ENCODE measurements around the gene WNK1. TPM values are rescaled to one million over a fixed set of nuclear protein-coding genes. Genes with fewer than 3 reads are reported as not detected.
"Not testable (repeated sequence)": the region's sequence is repeated elsewhere in the genome, so short reads cannot be mapped to it uniquely, and the experiment has no call there.

Gene WNK1
- total RNA-seq, 1 donor from 2014 or later: 71.5 TPM

GRCh38 chr12:810671-811415 is 58.5 kb downstream of the WNK1 start:
- H3K27ac ChIP-seq (ENCODE audit: low read depth, low read length): no peak overlapping the region
- no peak overlapping the region for H3K4me3 ChIP-seq (ENCODE audit: low read length in 3 of 3)
- peaks cover 0 to 6% (median 0%) of the 10 kb centered on the region in 3 donors for H3K36me3 ChIP-seq (ENCODE audit: control insufficient read depth in 3 of 3, insufficient read depth in 3 of 3, low read length in 3 of 3)
- peaks cover 8 to 16% (median 11%) of the 10 kb centered on the region in 3 donors for H3K4me1 ChIP-seq (ENCODE audit: control insufficient read depth in 3 of 3, insufficient read depth in 3 of 3, low read length in 3 of 3)
- H3K9ac ChIP-seq (ENCODE audit: low read depth in 1 of 3, low read length in 3 of 3): no peak overlapping the region
- H3K27me3 ChIP-seq (ENCODE audit: control insufficient read depth in 3 of 3, insufficient read depth in 3 of 3, low read length in 3 of 3): no peaks in the 10 kb centered on the region
- H3K9me3 ChIP-seq (ENCODE audit: control insufficient read depth in 3 of 3, low read length in 3 of 3): no peaks in the 10 kb centered on the region

DNA sequence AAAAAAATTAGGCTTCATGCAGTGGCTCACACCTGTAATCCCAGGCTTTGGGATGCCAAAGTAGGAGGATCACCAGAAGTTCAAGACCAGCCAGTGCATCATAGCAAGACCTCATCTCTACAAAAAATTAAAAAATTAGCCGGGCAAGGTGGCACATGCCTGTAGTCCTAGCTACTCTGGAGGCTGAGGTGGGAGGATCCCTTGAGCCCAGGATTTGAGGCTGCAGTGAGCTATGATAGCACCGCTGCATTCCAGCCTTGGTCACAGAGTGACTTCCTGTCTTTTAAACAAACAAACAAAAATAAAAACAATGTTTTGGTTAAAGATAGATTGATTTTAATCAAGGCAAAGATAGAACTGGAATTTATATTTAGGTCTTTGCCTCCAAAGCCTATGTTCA is 60.6 kb downstream of the WNK1 start:
- no peak overlapping the region for H3K4me3 ChIP-seq (ENCODE audit: low read length in 3 of 3)
- H3K9ac ChIP-seq (ENCODE audit: low read depth in 1 of 3, low read length in 3 of 3): no peak overlapping the region
- no peaks in the 10 kb centered on the region for H3K9me3 ChIP-seq (ENCODE audit: control insufficient read depth in 3 of 3, low read length in 3 of 3)
- peaks cover 0 to 6% (median 0%) of the 10 kb centered on the region in 3 donors for H3K36me3 ChIP-seq (ENCODE audit: control insufficient read depth in 3 of 3, insufficient read depth in 3 of 3, low read length in 3 of 3)
- H3K4me1 ChIP-seq (ENCODE audit: control insufficient read depth in 3 of 3, insufficient read depth in 3 of 3, low read length in 3 of 3): peaks cover 7 to 11% (median 8%) of the 10 kb centered on the region in 3 donors
- no peaks in the 10 kb centered on the region for H3K27me3 ChIP-seq (ENCODE audit: control insufficient read depth in 3 of 3, insufficient read depth in 3 of 3, low read length in 3 of 3)
- H3K27ac ChIP-seq (ENCODE audit: low read depth, low read length): no peak overlapping the region

DNA sequence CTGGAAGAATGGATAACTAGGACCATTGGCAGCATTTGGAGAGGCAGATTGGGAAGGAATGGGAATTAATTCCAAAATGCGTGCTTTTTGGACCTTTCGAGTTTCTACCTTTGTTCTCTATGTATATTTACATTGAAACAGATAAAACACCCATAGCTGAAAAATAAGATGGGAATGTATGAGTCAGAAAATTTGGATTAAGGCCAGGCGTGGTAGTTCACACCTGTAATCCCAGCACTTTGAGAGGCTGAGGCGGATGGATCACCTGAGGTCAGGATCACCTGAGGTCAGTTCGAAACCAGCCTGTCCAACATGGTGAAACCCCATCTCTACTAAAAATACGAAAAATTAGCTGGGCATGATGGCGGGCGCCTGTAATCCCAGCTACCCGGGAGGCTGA is 65.1 kb downstream of the WNK1 start:
- not testable (repeated sequence) for H3K4me3 ChIP-seq (ENCODE audit: low read length in 3 of 3); H3K36me3 ChIP-seq (ENCODE audit: control insufficient read depth in 3 of 3, insufficient read depth in 3 of 3, low read length in 3 of 3); H3K4me1 ChIP-seq (ENCODE audit: control insufficient read depth in 3 of 3, insufficient read depth in 3 of 3, low read length in 3 of 3); H3K9ac ChIP-seq (ENCODE audit: low read depth in 1 of 3, low read length in 3 of 3); H3K9me3 ChIP-seq (ENCODE audit: control insufficient read depth in 3 of 3, low read length in 3 of 3); H3K27me3 ChIP-seq (ENCODE audit: control insufficient read depth in 3 of 3, insufficient read depth in 3 of 3, low read length in 3 of 3); H3K27ac ChIP-seq (ENCODE audit: low read depth, low read length)

- Histone ChIP-seq H3K36me3 (ENCODE audit: control insufficient read depth in 3 of 3, insufficient read depth in 3 of 3, low read length in 3 of 3) (peaks cover 0 to 6% (median 0%) of the 10 kb centered on the region in 3 donors), H3K4me3 (ENCODE audit: low read length in 3 of 3) (no peak overlapping the region), H3K9me3 (ENCODE audit: control insufficient read depth in 3 of 3, low read length in 3 of 3) (no peaks in the 10 kb centered on the region), H3K9ac (ENCODE audit: low read depth in 1 of 3, low read length in 3 of 3) (no peak overlapping the region), H3K4me1 (ENCODE audit: control insufficient read depth in 3 of 3, insufficient read depth in 3 of 3, low read length in 3 of 3) (peaks cover 0 to 8% (median 8%) of the 10 kb centered on the region in 3 donors), H3K27ac (ENCODE audit: low read depth, low read length) (no peak overlapping the region), H3K27me3 (ENCODE audit: control insufficient read depth in 3 of 3, insufficient read depth in 3 of 3, low read length in 3 of 3) (no peaks in the 10 kb centered on the region)
Observed at GRCh38 chr12:817941-818600, 65.7 kb downstream of the WNK1 start.

DNA sequence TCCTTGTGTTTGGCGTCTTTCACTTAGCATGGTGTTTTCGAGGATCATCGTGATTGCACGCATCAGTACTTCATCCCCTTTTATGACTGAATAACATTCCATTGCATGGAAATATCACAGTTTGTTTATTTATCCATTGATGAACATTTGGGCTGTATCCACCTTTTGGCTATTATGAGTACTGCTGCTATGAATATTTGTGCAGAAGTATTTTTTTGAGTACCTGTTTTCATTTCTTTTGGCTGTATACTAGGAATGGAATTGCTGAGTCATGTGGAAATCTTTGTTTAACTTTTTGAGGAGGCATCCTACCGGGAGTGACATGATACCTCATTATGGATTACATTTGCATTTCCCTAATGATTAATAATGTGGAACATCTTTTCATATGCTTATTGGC is 66.4 kb downstream of the WNK1 start:
- Histone ChIP-seq H3K36me3 (ENCODE audit: control insufficient read depth in 3 of 3, insufficient read depth in 3 of 3, low read length in 3 of 3) (peaks cover 0 to 6% (median 0%) of the 10 kb centered on the region in 3 donors), H3K9ac (ENCODE audit: low read depth in 1 of 3, low read length in 3 of 3) (no peak overlapping the region), H3K4me1 (ENCODE audit: control insufficient read depth in 3 of 3, insufficient read depth in 3 of 3, low read length in 3 of 3) (peaks cover 0 to 8% (median 8%) of the 10 kb centered on the region in 3 donors), H3K27me3 (ENCODE audit: control insufficient read depth in 3 of 3, insufficient read depth in 3 of 3, low read length in 3 of 3) (no peaks in the 10 kb centered on the region), H3K27ac (ENCODE audit: low read depth, low read length) (no peak overlapping the region), H3K9me3 (ENCODE audit: control insufficient read depth in 3 of 3, low read length in 3 of 3) (no peaks in the 10 kb centered on the region), H3K4me3 (ENCODE audit: low read length in 3 of 3) (no peak overlapping the region)

GRCh38 chr12:820336-820735 is 68.0 kb downstream of the WNK1 start:
- Histone ChIP-seq H3K36me3 (ENCODE audit: control insufficient read depth in 3 of 3, insufficient read depth in 3 of 3, low read length in 3 of 3) (no peaks in the 10 kb centered on the region), H3K27ac (ENCODE audit: low read depth, low read length) (no peak overlapping the region), H3K9me3 (ENCODE audit: control insufficient read depth in 3 of 3, low read length in 3 of 3) (no peaks in the 10 kb centered on the region), H3K9ac (ENCODE audit: low read depth in 1 of 3, low read length in 3 of 3) (no peak overlapping the region), H3K4me1 (ENCODE audit: control insufficient read depth in 3 of 3, insufficient read depth in 3 of 3, low read length in 3 of 3) (peaks cover 0 to 8% (median 8%) of the 10 kb centered on the region in 3 donors), H3K4me3 (ENCODE audit: low read length in 3 of 3) (no peak overlapping the region), H3K27me3 (ENCODE audit: control insufficient read depth in 3 of 3, insufficient read depth in 3 of 3, low read length in 3 of 3) (no peaks in the 10 kb centered on the region)

DNA sequence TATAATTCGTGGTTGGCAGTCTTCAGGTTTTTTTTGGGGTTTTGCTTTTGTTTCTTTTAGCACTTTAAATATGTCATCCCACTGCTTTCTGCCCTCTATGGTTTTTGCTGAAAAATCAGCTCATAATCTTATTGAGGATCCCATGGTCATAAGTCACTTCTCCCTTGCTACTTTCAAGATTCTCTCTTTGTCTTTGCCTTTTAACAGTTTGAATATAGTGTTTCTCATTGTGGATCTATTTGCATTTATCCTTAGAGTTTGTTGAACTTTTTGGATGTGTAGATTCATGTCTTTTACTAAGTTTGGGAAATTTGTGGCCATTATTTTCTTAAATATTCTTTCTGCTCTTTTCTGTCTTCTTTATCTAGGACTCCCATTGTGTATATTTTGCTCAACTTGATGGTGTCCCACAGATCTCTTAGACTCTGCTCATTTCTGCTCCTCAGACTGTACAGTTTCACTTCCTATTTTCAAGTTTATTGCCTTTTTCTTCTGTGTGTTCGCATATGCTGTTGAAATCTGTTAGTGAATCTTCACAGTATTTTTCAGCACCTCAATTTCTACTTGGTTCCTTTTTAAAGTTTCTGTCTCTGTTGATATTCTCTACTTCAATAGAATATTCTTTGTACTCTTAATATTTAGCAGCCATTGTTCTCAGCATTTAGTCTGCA is 70.8 kb downstream of the WNK1 start:
- Histone ChIP-seq H3K4me1 (ENCODE audit: control insufficient read depth in 3 of 3, insufficient read depth in 3 of 3, low read length in 3 of 3) (peaks cover 5 to 12% (median 5%) of the 10 kb centered on the region in 3 donors), H3K9ac (ENCODE audit: low read depth in 1 of 3, low read length in 3 of 3) (no peak overlapping the region), H3K4me3 (ENCODE audit: low read length in 3 of 3) (no peak overlapping the region), H3K36me3 (ENCODE audit: control insufficient read depth in 3 of 3, insufficient read depth in 3 of 3, low read length in 3 of 3) (peaks cover 0 to 5% (median 0%) of the 10 kb centered on the region in 3 donors), H3K9me3 (ENCODE audit: control insufficient read depth in 3 of 3, low read length in 3 of 3) (no peaks in the 10 kb centered on the region), H3K27ac (ENCODE audit: low read depth, low read length) (no peak overlapping the region), H3K27me3 (ENCODE audit: control insufficient read depth in 3 of 3, insufficient read depth in 3 of 3, low read length in 3 of 3) (no peaks in the 10 kb centered on the region)

DNA sequence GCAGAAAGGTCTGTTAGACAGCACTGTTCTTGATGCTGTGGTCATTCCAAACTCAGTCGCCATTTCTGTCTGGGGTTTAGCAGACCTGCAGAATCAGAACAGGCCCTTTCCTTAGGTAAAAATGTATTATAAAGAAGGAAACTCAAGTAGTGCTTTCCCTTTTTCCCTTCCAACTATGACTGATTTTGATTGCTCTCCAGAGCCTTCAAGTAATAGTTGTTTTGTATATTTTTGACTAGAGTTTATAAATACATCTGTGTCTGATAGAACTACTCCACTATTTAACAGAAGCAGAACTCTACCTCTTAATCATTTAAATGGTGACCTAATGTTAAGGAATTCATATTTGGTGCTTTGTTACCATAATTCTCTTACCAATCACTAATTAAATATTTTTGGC is 74.0 kb downstream of the WNK1 start:
- no peak overlapping the region for H3K27ac ChIP-seq (ENCODE audit: low read depth, low read length)
- no peaks in the 10 kb centered on the region for H3K9me3 ChIP-seq (ENCODE audit: control insufficient read depth in 3 of 3, low read length in 3 of 3)
- H3K9ac ChIP-seq (ENCODE audit: low read depth in 1 of 3, low read length in 3 of 3): no peak overlapping the region
- H3K4me3 ChIP-seq (ENCODE audit: low read length in 3 of 3): no peak overlapping the region
- H3K4me1 ChIP-seq (ENCODE audit: control insufficient read depth in 3 of 3, insufficient read depth in 3 of 3, low read length in 3 of 3): peaks cover 0 to 7% (median 5%) of the 10 kb centered on the region in 3 donors
- no peaks in the 10 kb centered on the region for H3K27me3 ChIP-seq (ENCODE audit: control insufficient read depth in 3 of 3, insufficient read depth in 3 of 3, low read length in 3 of 3)
- peaks cover 0 to 17% (median 5%) of the 10 kb centered on the region in 3 donors for H3K36me3 ChIP-seq (ENCODE audit: control insufficient read depth in 3 of 3, insufficient read depth in 3 of 3, low read length in 3 of 3)

DNA sequence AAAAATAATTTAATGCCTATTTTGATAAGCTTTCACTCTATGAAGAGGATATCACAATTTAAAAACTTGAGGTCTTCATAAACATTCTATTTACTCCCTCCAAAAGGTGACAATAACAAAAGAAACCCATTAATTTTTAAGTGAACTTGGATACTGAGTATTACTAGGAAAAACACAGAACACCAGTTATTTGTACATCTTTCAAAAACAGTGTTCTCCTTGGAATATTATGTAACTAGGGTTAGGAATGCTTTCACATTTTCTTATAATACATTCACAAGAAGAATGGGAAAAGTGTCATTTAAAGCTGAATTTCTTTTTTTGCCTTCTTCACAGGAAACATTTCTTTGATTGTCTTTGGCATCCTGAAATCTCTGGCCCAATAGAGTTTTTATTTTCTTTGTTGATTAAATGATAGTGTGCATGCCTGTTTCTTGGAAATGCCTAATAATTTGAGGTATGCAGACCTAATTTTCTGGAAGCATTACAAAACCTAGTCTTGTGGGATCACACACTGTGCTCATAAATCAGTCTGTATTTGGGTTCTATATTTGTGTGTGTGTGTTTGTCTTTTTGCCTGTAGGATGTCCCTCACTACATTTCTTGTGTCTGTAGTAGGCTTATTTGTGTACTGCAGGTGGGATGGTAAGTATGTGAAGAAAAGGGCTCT is 76.5 kb downstream of the WNK1 start:
- H3K27ac ChIP-seq (ENCODE audit: low read depth, low read length): no peak overlapping the region
- H3K4me1 ChIP-seq (ENCODE audit: control insufficient read depth in 3 of 3, insufficient read depth in 3 of 3, low read length in 3 of 3): peaks cover 0 to 10% (median 5%) of the 10 kb centered on the region in 3 donors
- no peak overlapping the region for H3K4me3 ChIP-seq (ENCODE audit: low read length in 3 of 3)
- H3K36me3 ChIP-seq (ENCODE audit: control insufficient read depth in 3 of 3, insufficient read depth in 3 of 3, low read length in 3 of 3): peaks cover 0 to 17% (median 5%) of the 10 kb centered on the region in 3 donors
- H3K27me3 ChIP-seq (ENCODE audit: control insufficient read depth in 3 of 3, insufficient read depth in 3 of 3, low read length in 3 of 3): no peaks in the 10 kb centered on the region
- no peak overlapping the region for H3K9ac ChIP-seq (ENCODE audit: low read depth in 1 of 3, low read length in 3 of 3)
- H3K9me3 ChIP-seq (ENCODE audit: control insufficient read depth in 3 of 3, low read length in 3 of 3): no peaks in the 10 kb centered on the region
